H1 (cell line): ENCODE data around the gene VSIR. TPM values are rescaled to one million over a fixed set of nuclear protein-coding genes. Genes with fewer than 3 reads are reported as not detected.

Source experiments
- CHD7 ChIP-seq: fragments of 300-600 bp; sonication (generic); IDR thresholded peaks from 2 replicates; pipeline ENCODE4 v1.7.1; 2012; ENCODE audit warnings: low read length, moderate library complexity, mild to moderate bottlenecking, inconsistent platforms; ENCODE audit not compliant: insufficient replicate concordance
- polyA plus RNA-seq, 7 experiments: library from polyadenylated mRNA; depleted of rRNA in 3 of 7; stranded (reverse) in 5 of 7; unstranded in 2 of 7; fragments of >200 nt in 5 of 7; fragments of 200-250 nt in 2 of 7; gene quantifications; 1 replicate in 5 of 7; 2 replicates in 1 of 7; 4 replicates in 1 of 7; pipeline versions ENCODE4 v1.2.1 to v1.2.3, GENCODE V29; 2011 to 2013; ENCODE audit warnings: missing spikeins in 2 of 7, mixed read lengths in 2 of 7
- total RNA-seq: library from RNA; stranded (reverse); fragmentation: NEBNext Ultra II Directional; extraction: Animal tissue kit (Norgen Biotek cat#: 25700); gene quantifications from 2 replicates; pipeline ENCODE4 v1.2.1, GENCODE V29; 2021

VSIR gene
- total and polyA plus RNA-seq, 2 of the 8 experiments (the other 6 are each of a cell fraction or from before 2014, with no cell fraction given) = 0.33 TPM; not detected in 1

GRCh38 chr10:71704816-71705215 is 68.5 kb downstream of the VSIR start (continued):
- no peak for TF ChIP-seq CHD7
- TF ChIP-seq, all 59 proteins: peak for 0
